GM12878 (cell line): Measurements from ENCODE around the gene SGIP1. TPM values are rescaled to one million over a fixed set of nuclear protein-coding genes. Genes with fewer than 3 reads are reported as not detected.

ENCODE experiments used
- ATAC-seq: fragments of 200-7000 bp; cut with Tn5 transposase; 3 replicates; pipeline ENCODE4 v1.9.1; 2020; ENCODE audit warnings: mild to moderate bottlenecking, moderate library complexity
- BruUV-seq: library from RNA; stranded (reverse); fragments of 400-500 nt; replicated peaks from 2 replicates; lab custom pipeline; 2021; lab: Mats Ljungman, UMichigan
- CTCF ChIA-PET: fragments of 300-600 bp; sonication (Branson Sonifier 250); formaldehyde crosslinking; extraction: SDS; loops from one replicate; lab custom pipeline; 2021; ENCODE audit warnings: inconsistent platforms; lab: Yijun Ruan, JAX
- POLR2A ChIA-PET: fragments of 350-600 bp; formaldehyde crosslinking; extraction: SDS; loops from one replicate; lab custom pipeline; 2021; ENCODE audit warnings: inconsistent platforms; lab: Charles Lee
- RAD21 ChIA-PET: fragments of 300-600 bp; sonication (Branson Sonifier 250); formaldehyde crosslinking; loops from one replicate; lab custom pipeline; 2023; ENCODE audit warnings: antibody characterized with exemption; ENCODE audit not compliant: unreplicated experiment; lab: Charles Lee
- SMC1A ChIA-PET: fragments of 300-600 bp; sonication (Branson Sonifier 250); formaldehyde crosslinking; loops from one replicate; lab custom pipeline; 2023; ENCODE audit not compliant: unreplicated experiment, uncharacterized antibody; lab: Charles Lee
- DNase-seq: peaks from one replicate; pipeline ENCODE4 v3.0.0-alpha.2; 2011; ENCODE audit warnings: low read depth, low spot score
- FAIRE-seq: peaks from 3 replicates; lab custom pipeline; 2011; peaks lifted over from hg19 to GRCh38; lab: Jason Lieb, UNC
- H2AFZ ChIP-seq: 2 replicates; pipeline ENCODE4 v1.6.0; 2011; ENCODE audit warnings: low read depth, low read length, control low read depth; ENCODE audit not compliant: control insufficient read depth
- H3K27ac ChIP-seq: 2 replicates; pipeline ENCODE4 v1.5.1; 2011; ENCODE audit warnings: control low read depth; ENCODE audit not compliant: control insufficient read depth, insufficient read depth
- H3K27me3 ChIP-seq, 2 experiments: replicated peaks in 1 of 2; 2 replicates each; pipeline versions ENCODE4 v1.6.0 to v1.6.1; 2011; ENCODE audit warnings: low read length in 1 of 2; ENCODE audit not compliant: control insufficient read depth in 2 of 2, insufficient read depth in 2 of 2
- H3K36me3 ChIP-seq, 2 experiments: 2 replicates each; pipeline ENCODE4 v1.5.1; 2011; ENCODE audit warnings: low read length in 1 of 2; ENCODE audit not compliant: control insufficient read depth in 2 of 2, insufficient read depth in 2 of 2
- H3K4me1 ChIP-seq: 2 replicates; pipeline ENCODE4 v1.6.1; 2011; ENCODE audit warnings: mild to moderate bottlenecking, low read length, moderate library complexity, mixed read lengths; ENCODE audit not compliant: control insufficient read depth, insufficient read depth
- H3K4me2 ChIP-seq: 2 replicates; pipeline ENCODE4 v1.6.0; 2011; ENCODE audit warnings: control low read depth; ENCODE audit not compliant: control insufficient read depth, insufficient read depth
- H3K4me3 ChIP-seq: fragments of 200-600 bp; sonication (generic); 2 replicates; pipeline ENCODE4 v1.5.1; 2016
- H3K79me2 ChIP-seq: 2 replicates; pipeline ENCODE4 v1.6.0; 2011; ENCODE audit warnings: low read length; ENCODE audit not compliant: control insufficient read depth, insufficient read depth
- H3K9ac ChIP-seq: 2 replicates; pipeline ENCODE4 v1.8.0; 2011; ENCODE audit warnings: low read length, control low read depth, mixed read lengths; ENCODE audit not compliant: control insufficient read depth, insufficient read depth
- H3K9me3 ChIP-seq: replicated peaks from 3 replicates; pipeline ENCODE4 v1.5.1; 2011; ENCODE audit warnings: mild to moderate bottlenecking, low read length; ENCODE audit not compliant: control insufficient read depth, insufficient read depth
- H4K20me1 ChIP-seq: 2 replicates; pipeline ENCODE4 v1.6.0; 2011; ENCODE audit not compliant: control insufficient read depth, insufficient read depth
- BCL11A ChIP-seq: IDR thresholded peaks from 2 replicates; pipeline ENCODE4 v1.6.1; 2011; ENCODE audit warnings: low read depth, low read length
- CREB1 ChIP-seq: IDR thresholded peaks from 2 replicates; pipeline ENCODE4 v1.6.1; 2012; ENCODE audit warnings: low read depth, mild to moderate bottlenecking, inconsistent platforms
- FOXK2 ChIP-seq: fragments of 450-650 bp; IDR thresholded peaks from 2 replicates; pipeline ENCODE4 v1.6.1; 2017; ENCODE audit warnings: mild to moderate bottlenecking, moderate library complexity
- GATAD2B ChIP-seq: fragments of 450-650 bp; conservative IDR thresholded peaks from 2 replicates; pipeline ENCODE4 v1.6.1; 2017; ENCODE audit warnings: low read depth, mild to moderate bottlenecking, moderate library complexity
- HDAC2 ChIP-seq: fragments of 200-600 bp; sonication (generic); IDR thresholded peaks from 2 replicates; pipeline ENCODE4 v1.6.1; 2017
- PAX5 ChIP-seq: IDR thresholded peaks from 2 replicates; pipeline ENCODE4 v1.6.1; 2011; ENCODE audit warnings: low read depth, low read length, borderline replicate concordance
- RAD21 ChIP-seq: IDR thresholded peaks from 2 replicates; pipeline ENCODE4 v1.6.1; 2011; ENCODE audit warnings: mild to moderate bottlenecking, low read depth, low read length, moderate library complexity; ENCODE audit not compliant: insufficient read depth
- RELA ChIP-seq: fragments of 450-650 bp; IDR thresholded peaks from 2 replicates; pipeline ENCODE4 v1.8.0; 2014; ENCODE audit warnings: borderline replicate concordance; ENCODE audit not compliant: partially characterized antibody
- TCF12 ChIP-seq: IDR thresholded peaks from 2 replicates; pipeline ENCODE4 v1.6.1; 2011; ENCODE audit warnings: low read depth, mild to moderate bottlenecking, low read length
- YBX1 ChIP-seq: fragments of 450-650 bp; IDR thresholded peaks from 2 replicates; pipeline ENCODE4 v1.6.1; 2016; ENCODE audit warnings: antibody characterized with exemption
- ZNF274 ChIP-seq: IDR thresholded peaks from one replicate; pipeline ENCODE4 v1.8.0; 2011; ENCODE audit not compliant: insufficient read length, insufficient read depth
- WGBS: methylation state at CpG from one replicate; pipeline ENCODE4 v1.1.6; 2016; ENCODE audit warnings: low lambda C conversion rate; ENCODE audit not compliant: insufficient replicate concordance, insufficient coverage; ENCODE audit errors: missing lambda C conversion rate; 5-methylcytosine and 5-hydroxymethylcytosine counted together
- in situ Hi-C: fragments of 300-500 bp; cut with MboI; formaldehyde crosslinking; loops from 9 replicates; pipeline ENCODE4 v1.14.3; 2018; ENCODE audit warnings: mixed read lengths
- intact Hi-C: fragments of 100-400 bp; cut with micrococcal nuclease; formaldehyde crosslinking; loops from one replicate; pipeline ENCODE4 v1.14.2; 2022; ENCODE audit not compliant: unreplicated experiment
- polyA plus RNA-seq, 11 experiments: library from polyadenylated mRNA; depleted of rRNA in 4 of 11; unstranded in 6 of 11; stranded (reverse) in 5 of 11; fragments of >200 nt; fragmentation: Nextera tagmentation in 4 of 11; fragmentation: Illumina TruSeq in 1 of 11; extraction: Ambion mirVana in 4 of 11; extraction: Trizol in 1 of 11; gene quantifications; 1 replicate in 1 of 11; 2 replicates in 10 of 11; pipeline versions ENCODE4 v1.2.1 to v1.2.3, GENCODE V29; 2011 to 2016; ENCODE audit warnings: inconsistent platforms in 2 of 11, missing spikeins in 2 of 11, low read depth in 1 of 11
- total RNA-seq, 4 experiments: library from RNA; depleted of rRNA in 3 of 4; stranded (reverse); fragments of >200 nt in 3 of 4; fragmentation: Illumina TruSeq in 1 of 4; extraction: Trizol in 1 of 4; gene quantifications; 2 replicates each; pipeline versions ENCODE4 v1.2.1 to v1.2.3, GENCODE V29; 2013 to 2021
- TF ChIP-seq, protein P1 (sequence below): fragments of 150-350 bp; IDR thresholded peaks from 2 replicates; pipeline ENCODE4 v1.6.1; 2016; ENCODE audit warnings: low read depth, low read length

SGIP1 gene
- total and polyA plus RNA-seq, 10 of the 15 experiments (the other 5 are each of a cell fraction or from before 2014, with no cell fraction given): 0.15 TPM; not detected in 9

DNA sequence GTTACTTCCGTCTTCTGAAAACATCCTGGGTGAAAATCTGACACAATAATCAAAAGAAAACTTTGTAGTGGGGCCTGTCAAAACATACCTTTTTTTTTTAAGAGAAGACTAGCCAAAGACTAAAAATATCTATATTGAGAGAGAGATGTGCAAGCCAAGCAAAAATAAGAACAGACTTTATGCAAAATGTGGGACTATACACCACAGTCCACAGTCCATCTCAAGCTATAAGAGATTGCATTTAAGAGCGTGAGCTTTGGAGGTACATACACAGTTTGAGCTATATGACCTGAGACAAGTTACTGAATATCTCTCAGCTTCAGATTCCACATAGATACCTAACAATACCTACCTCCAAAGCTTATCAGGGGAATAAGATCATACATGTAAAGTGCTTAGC, 153.4 kb downstream of the SGIP1 start:
- 19% methylated on average over 2 of the region's 2 CpGs for WGBS
- BruUV-seq: no TSS peak
- FAIRE-seq: no peak

DNA sequence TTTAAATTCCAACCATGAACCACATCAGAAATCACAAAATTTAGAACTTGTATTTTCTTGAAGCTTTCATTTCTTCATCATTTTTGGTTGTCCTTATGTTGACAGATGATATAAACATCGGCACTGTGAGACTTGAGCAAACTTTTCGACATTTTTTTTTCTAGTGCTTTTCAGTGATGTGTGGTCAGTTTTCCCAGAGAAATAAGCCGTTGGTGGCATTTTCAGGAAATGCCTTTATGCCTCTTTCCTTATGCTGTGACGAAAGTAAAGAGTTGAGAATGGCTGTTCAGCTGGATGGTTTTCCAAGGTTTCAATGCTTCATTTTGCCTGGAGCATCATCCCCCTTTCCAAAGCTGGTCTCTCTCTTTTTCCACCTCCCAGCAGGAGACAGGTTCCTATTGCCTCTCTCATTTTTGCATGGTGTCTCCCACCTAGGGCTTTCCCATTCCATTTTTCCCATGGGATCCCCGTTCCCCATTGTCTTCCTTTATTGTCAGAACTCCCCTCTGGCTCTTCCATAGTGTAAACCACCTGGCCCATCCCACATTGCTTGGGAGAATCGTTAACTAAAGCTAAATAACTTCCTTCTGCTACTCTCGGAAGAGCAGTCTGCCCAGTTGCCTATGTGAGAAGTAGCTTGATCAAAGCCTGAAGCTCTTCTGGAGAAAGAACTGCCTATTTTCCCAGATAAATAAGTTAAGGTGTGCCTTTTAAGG, 156.9 kb downstream of the SGIP1 start:
- Histone ChIP-seq H3K27me3 (no peaks in the 10 kb centered on the region), H2AFZ (no peak overlapping the region), H3K4me1 (no peaks in the 10 kb centered on the region), H3K27ac (no peak overlapping the region), H3K36me3 (no peaks in the 10 kb centered on the region), H3K9ac (no peak overlapping the region), H4K20me1 (no peaks in the 10 kb centered on the region; the same call in 1 of the 2 replicates), H3K9me3 (no peaks in the 10 kb centered on the region), H3K4me3 (no peak overlapping the region), H3K79me2 (no peaks in the 10 kb centered on the region), H3K4me2 (no peak overlapping the region)
- ChIA-PET SMC1A (no interaction called here), POLR2A (interaction anchor here (0.6 kb wide), 1 partner anchor 433 kb away, joined by 3 read pairs; no protein-coding TSS in a partner anchor), RAD21 (no interaction called here), CTCF (no interaction called here)
- no TSS peak for BruUV-seq
- FAIRE-seq: no peak
- no peak for DNase-seq
- intact Hi-C loops: no loop called here
- 37% methylated on average over 7 of the region's 7 CpGs for WGBS
- TF ChIP-seq GATAD2B (no peak), RAD21 (no peak), RELA (no peak)
- TF ChIP-seq, protein P1, sequence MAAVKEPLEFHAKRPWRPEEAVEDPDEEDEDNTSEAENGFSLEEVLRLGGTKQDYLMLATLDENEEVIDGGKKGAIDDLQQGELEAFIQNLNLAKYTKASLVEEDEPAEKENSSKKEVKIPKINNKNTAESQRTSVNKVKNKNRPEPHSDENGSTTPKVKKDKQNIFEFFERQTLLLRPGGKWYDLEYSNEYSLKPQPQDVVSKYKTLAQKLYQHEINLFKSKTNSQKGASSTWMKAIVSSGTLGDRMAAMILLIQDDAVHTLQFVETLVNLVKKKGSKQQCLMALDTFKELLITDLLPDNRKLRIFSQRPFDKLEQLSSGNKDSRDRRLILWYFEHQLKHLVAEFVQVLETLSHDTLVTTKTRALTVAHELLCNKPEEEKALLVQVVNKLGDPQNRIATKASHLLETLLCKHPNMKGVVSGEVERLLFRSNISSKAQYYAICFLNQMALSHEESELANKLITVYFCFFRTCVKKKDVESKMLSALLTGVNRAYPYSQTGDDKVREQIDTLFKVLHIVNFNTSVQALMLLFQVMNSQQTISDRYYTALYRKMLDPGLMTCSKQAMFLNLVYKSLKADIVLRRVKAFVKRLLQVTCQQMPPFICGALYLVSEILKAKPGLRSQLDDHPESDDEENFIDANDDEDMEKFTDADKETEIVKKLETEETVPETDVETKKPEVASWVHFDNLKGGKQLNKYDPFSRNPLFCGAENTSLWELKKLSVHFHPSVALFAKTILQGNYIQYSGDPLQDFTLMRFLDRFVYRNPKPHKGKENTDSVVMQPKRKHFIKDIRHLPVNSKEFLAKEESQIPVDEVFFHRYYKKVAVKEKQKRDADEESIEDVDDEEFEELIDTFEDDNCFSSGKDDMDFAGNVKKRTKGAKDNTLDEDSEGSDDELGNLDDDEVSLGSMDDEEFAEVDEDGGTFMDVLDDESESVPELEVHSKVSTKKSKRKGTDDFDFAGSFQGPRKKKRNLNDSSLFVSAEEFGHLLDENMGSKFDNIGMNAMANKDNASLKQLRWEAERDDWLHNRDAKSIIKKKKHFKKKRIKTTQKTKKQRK: no peak
- ATAC-seq: no peak
- in situ Hi-C loops: no loop called here

More for the DNA sequence above, 153.4 kb downstream of the SGIP1 start:
- Histone ChIP-seq H2AFZ (no peak overlapping the region), H3K4me1 (no peaks in the 10 kb centered on the region), H3K27ac (no peak overlapping the region), H3K79me2 (no peaks in the 10 kb centered on the region), H3K27me3 (no peaks in the 10 kb centered on the region), H4K20me1 (no peaks in the 10 kb centered on the region; the same call in 1 of the 2 replicates), H3K9me3 (no peaks in the 10 kb centered on the region), H3K4me2 (no peak overlapping the region), H3K4me3 (no peak overlapping the region), H3K9ac (no peak overlapping the region), H3K36me3 (no peaks in the 10 kb centered on the region)
- TF ChIP-seq TCF12 (no peak), CREB1 (no peak), FOXK2 (no peak), YBX1 (no peak), HDAC2 (no peak), PAX5 (no peak), BCL11A (no peak), ZNF274 (no peak)
- CTCF ChIA-PET: no interaction called here
- RAD21 ChIA-PET: no interaction called here
- SMC1A ChIA-PET: interaction anchor here (0.9 to 1.3 kb wide), 2 partner anchors 10 to 15 kb away, joined by 3 read pairs; no protein-coding TSS in a partner anchor
- ATAC-seq (no peak), DNase-seq (no peak)
- intact Hi-C loops: no loop called here
- in situ Hi-C loops: no loop called here
- POLR2A ChIA-PET: no interaction called here
